Stimulated activated CD4-positive, alpha-beta T cell treated with anti-CD3 and anti-CD28 coated beads, Interleukin-15, amount 100 ng/mL, for 48 hours (primary cell): ENCODE measurements around the gene VTI1A.

Experiments
- DNase-seq, 2 donors: peaks; one replicate each; pipeline ENCODE4 v3.0.0-alpha.2; 2020; ENCODE audit warnings: low read depth in 2 of 2

Gene VTI1A

GRCh38 chr10:112811741-112812551 lies 364.9 kb downstream of the VTI1A start:
- DNase-seq: no peak

- no peak for DNase-seq
Observed at GRCh38 chr10:112812586-112812985, 365.6 kb downstream of the VTI1A start.

DNA sequence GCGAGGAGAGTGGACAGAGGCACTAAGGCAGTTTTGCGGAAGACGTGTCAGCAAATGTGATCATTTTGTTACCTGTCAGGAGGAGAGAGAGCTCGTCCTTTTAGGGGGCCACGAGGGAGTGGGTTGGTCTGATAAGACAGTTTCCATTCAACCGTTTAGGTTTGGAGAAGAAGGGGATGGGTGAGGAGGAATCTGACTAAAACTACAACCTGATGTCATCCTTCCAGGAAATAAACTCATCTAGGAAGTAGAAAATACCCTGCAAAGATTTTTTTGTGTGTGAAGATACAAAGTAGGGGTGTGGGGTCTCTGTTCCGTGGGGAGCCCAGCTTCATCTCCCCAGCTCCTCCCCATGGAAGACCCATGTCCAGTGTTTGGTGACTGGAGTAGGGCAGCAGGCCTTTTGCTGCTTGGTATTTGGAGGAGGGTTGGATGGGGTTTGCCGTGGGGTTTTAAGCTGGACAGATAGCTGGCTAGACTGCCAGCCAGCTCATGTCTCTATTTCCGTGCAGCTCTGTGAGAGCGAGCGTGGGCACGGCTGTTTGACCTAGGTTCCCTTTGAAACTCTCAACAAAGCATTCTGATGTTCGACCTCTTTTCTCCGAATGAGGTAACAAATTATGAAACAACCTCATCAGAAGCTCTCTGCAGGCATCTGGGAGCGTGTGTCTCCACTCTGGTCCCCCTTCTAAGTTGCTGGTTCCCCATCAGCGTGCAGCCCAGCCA lies 367.0 kb downstream of the VTI1A start:
- DNase-seq: no peak

GRCh38 chr10:112815269-112816032 lies 368.4 kb downstream of the VTI1A start:
- no peak for DNase-seq

GRCh38 chr10:112816033-112816430 lies 369.0 kb downstream of the VTI1A start:
- DNase-seq: no peak

DNA sequence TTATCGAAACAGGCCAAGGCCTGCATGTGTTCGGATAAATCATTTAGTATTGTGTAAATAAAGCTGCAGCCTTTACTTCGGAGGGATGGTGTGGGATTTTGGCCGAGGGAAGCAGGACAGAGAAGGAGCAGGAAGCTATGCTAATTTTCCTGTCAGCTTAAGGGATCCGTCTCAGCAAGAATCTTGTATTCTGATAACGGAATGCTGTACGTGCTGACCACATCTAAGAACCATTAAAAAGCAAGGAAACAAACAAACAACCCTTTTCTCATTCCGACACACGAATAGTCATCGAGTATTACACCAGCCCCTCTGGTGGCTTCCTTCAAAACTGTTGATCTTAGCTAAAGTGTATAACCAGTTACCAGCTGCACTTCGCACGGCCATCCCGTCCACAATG lies 369.9 kb downstream of the VTI1A start:
- no peak for DNase-seq

DNA sequence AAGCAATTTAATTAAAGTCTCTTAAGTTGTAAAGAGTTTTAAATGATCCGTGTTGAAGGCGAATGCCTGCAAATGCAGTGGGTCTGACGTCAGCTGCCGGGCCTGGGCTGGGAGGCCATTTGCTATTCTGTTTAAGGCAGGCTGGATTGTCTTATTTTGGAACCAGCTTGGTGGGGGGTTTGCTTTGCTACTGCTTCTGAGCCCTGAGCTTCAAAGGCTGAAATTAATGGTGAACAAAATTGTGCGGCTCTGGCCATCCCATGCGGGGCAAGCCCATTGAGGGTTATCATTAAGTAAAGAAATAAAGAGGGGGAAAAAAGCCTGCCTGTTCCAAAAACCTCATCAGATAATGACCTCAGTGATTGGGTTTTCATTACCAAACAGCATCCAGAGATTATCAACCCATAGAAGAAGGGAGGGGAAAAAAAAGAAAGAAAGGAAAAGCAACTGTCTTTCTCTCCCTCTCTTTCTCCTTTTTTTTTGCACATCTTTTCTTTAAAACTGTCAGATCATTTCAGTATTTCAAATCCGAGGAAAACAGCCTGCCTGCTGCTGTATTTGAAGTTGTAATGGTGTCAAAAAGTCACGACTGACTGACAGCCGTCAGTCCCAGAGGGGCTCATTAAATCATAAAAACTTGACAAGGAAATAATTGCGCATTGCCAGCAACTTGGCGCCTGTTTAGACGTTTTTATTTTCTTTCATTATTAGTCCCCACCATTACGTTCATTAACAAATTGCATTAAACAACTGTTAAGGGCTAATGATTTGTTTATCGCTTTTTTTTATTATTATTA lies 371.2 kb downstream of the VTI1A start:
- DNase-seq: no peak

DNA sequence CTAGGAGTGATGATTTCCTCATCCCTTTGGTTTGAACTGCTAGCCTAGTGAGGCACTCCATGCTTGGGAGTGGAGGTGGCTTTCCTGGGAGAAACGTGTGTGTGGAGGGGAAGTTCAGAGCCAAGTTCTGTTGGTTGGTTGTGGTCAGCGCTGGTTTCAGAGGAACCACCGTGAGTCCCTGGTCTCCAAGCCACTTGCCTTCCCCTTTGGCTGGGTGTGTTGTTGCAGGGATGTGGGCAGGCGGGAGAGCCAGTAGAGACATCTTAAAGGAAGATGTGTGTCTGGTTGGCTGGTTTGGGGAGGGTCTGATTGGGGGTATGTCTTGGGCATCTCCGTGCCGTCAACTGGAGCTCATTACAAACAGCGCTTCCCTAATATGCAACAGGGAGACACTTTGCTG lies 372.2 kb downstream of the VTI1A start:
- DNase-seq: no peak

DNA sequence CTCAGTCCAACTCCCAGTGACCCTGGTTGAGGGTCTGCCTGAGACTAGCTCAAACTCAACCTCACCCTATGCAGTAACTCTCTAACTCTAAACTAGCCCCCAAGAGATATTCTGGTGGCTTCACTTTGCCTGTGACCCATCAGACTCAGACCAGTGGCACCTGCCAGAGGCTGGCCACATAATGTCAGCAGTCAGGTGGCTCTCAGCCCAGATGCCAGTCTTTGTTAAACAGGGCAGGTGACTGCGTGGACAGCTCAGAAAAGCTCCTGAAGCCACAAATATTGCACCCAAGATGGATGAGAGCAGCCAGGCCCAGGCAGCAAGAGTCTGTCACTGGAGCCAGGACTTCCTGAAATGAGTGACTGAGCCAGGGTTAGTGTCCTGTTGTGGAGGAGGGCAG lies 373.3 kb downstream of the VTI1A start:
- no peak for DNase-seq

- DNase-seq: no peak
Observed at GRCh38 chr10:112821038-112821437, 374.0 kb downstream of the VTI1A start.

DNA sequence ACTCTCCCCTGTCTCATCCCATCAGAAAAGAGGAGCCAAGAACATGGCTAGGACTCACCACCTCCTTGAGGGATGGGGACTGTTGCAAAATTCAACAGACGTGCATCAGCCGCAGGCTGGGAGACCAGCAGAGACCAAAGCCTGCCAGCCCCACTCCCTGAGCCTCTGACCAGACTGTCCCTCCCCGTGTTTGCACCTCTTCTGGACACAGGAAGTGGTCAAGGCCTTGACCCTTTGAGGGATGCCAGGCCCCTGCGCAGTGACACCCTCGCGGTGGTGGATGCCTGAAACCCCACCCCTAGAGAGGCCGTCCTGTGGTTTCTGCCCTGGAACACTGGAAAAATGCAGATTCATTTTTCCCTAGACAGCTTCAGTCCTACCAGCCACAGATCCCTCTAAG lies 374.6 kb downstream of the VTI1A start:
- DNase-seq: no peak

DNA sequence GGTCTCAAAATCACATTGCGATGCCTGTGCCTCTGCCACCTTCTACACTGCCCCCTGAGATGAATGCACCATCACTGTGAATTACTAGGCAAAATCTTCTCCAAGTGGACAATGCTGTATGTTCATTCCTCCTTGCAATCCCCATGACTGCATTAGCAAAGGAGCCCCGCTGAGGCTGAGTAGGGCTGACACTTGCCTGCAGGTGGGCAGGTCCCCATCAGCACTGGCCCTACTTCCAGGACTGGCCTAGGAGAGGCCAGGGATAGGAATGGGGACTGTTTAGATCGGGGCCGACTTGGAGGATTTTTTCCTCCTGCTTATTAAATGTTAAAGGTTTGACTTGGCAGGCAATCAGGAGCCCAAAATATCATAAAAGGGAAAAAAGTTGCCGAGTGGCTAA lies 376.0 kb downstream of the VTI1A start:
- no peak for DNase-seq

- DNase-seq: no peak
Observed at GRCh38 chr10:112823604-112824003, 376.6 kb downstream of the VTI1A start.

DNA sequence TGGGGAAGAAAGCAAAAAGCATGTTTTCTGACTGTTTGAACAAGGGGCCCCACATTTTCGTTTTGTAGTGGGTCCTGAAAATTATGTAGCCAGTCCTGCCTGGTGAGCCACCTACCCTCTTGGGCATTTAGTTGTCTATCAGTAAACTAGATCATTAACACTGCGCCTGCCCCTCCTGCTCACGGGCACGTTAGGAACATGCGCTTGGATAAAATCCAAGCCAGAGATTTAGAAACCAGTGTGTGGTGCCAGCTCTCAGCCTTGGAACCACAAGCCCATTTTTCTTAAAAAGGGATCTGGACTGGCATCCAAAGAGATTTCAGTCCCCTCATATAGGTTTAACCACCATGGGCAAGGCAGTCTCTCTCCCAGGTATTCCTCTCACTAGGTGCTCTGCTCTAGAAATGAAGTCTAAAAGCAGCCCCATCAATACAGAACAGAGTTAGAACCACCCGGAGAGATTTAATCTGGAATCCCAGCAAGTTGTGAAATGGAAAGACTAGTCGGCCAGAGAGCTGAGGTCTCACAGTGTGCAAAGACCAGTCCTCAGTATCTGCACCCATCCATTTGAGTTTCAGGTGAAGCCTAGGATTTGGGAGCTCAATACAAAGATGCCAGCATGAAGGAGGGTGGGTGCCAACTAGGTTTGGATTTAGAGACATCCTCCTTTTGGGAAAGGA lies 379.1 kb downstream of the VTI1A start:
- DNase-seq: no peak

DNA sequence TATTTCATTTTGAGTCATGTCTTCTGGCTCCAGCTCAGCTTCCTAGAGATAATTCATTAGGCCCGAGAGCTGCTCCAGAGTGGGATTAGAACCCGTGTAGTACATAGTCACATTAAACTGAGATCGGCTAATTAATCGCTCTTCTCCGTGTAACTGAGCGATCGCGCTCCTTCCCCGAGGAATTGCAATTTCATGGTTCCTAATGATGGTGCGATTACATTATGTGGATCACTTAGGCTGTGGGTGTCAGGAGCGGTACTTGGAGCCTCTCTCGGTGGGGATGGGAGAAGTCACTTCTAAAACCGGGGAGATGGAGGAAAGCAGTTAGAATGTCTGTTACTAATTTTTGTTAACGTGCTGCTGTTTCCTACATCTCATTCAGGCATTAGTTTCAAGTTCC lies 380.1 kb downstream of the VTI1A start:
- no peak for DNase-seq

DNA sequence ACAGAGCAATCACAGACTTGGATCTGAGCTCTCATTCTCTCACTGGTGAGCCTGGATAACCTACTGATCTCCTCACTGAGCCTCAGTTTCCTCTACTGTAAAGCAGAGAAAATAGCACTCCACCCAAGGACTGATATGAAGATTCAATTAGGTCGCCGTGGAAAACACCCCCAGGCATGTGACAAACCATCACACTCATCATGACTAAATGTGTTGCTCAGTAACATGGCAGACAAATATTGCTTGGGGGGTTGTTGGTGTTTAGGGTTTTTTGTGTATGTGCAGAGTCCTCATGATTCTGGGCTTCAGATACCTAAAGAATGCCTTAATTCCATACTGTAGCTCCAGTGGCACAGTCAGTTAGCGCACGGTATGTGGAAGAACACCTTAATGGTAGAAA lies 380.9 kb downstream of the VTI1A start:
- DNase-seq: no peak

DNA sequence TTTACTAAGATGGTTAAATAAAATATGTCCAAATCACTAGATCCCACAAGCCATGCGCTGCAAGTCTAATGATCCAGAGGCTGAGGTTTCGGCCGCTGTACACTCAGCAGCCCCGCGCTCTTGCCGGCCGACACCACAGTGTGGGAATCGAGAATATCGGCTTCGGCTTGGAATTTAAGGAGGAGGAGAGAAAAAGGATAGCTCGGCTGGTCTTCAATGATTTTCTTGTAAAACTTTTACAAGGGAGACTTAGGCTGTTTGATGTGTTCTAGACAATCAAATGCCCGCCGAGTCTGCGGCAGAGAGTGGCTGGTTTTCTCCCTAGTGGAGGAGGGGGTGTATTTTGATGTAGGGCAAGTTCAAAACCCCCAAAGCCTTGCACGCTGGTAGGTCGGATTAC lies 384.8 kb downstream of the VTI1A start:
- DNase-seq: no peak

- DNase-seq: no peak
Observed at GRCh38 chr10:112832361-112832878, 385.4 kb downstream of the VTI1A start.

GRCh38 chr10:112832959-112833358 lies 385.9 kb downstream of the VTI1A start:
- no peak for DNase-seq

GRCh38 chr10:112834751-112835181 lies 387.8 kb downstream of the VTI1A start:
- no peak for DNase-seq

DNA sequence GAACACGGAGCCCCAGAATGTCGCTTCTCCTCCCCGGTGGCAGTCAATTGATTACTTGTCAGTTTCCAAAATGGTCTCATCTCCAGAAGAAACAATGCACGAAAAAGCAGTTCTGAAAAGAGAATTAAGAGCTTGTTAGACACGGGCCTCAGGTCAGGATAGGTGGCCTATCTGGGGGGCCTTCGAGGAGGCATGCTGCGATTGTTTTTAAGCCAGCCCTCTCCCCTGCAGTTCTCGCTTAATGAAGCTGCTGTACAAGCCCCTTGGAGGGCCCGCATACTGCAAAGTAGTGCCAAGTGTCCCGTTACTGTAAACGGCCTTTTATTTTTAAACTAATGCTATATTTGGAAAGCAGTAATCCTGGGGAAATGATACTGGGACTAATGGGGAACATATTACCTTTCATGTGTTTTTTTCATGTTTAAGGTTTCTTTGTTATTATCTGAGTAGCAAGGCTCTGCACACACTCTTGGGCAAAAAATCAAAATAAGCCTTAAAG lies 388.3 kb downstream of the VTI1A start:
- DNase-seq: no peak
